Measurements from ENCODE around the gene UGCG.
A peak's percentile ranks its signal among the peaks of the same experiment; 100 is the strongest.
"Not testable (repeated sequence)": the region's sequence is repeated elsewhere in the genome, so short reads cannot be mapped to it uniquely, and the experiment has no call there.

The UGCG gene

GRCh38 chr9:111957856-111958631 is 61.4 kb downstream of the UGCG start:
- no peak for DNase-seq

- no peak for DNase-seq
Observed at GRCh38 chr9:111959468-111960359, 63.1 kb downstream of the UGCG start.

GRCh38 chr9:111960485-111960884 is 63.9 kb downstream of the UGCG start:
- DNase-seq: not testable (repeated sequence)

GRCh38 chr9:111961009-111961408 is 64.4 kb downstream of the UGCG start:
- DNase-seq: no peak

- DNase-seq: no peak
Observed at GRCh38 chr9:111961575-111961974, 65.0 kb downstream of the UGCG start.

GRCh38 chr9:111962021-111962420 is 65.4 kb downstream of the UGCG start:
- no peak for DNase-seq

- no peak for DNase-seq
Observed at GRCh38 chr9:111963995-111964394, 67.4 kb downstream of the UGCG start.

- no peak for DNase-seq
Observed at GRCh38 chr9:111965566-111966019, 69.0 kb downstream of the UGCG start.

- DNase-seq: no peak
Observed at GRCh38 chr9:111966124-111966723, 69.6 kb downstream of the UGCG start.

GRCh38 chr9:111966861-111967291 is 70.3 kb downstream of the UGCG start:
- no peak for DNase-seq

- DNase-seq: no peak
Observed at GRCh38 chr9:111967621-111968020, 71.0 kb downstream of the UGCG start.

- DNase-seq: no peak
Observed at GRCh38 chr9:111969061-111969460, 72.4 kb downstream of the UGCG start.

- no peak for DNase-seq
Observed at GRCh38 chr9:111969622-111970021, 73.0 kb downstream of the UGCG start.

GRCh38 chr9:111970827-111971226 is 74.2 kb downstream of the UGCG start:
- DNase-seq: no peak

GRCh38 chr9:111974092-111974681 is 77.6 kb downstream of the UGCG start:
- DNase-seq: no peak

- peak in 1 of 2 experiments; percentile 36 for DNase-seq
Observed at GRCh38 chr9:111975709-111976108, 79.1 kb downstream of the UGCG start.

- no peak for DNase-seq
Observed at GRCh38 chr9:111978616-111979015, 82.0 kb downstream of the UGCG start.

GRCh38 chr9:111979561-111979960 is 82.9 kb downstream of the UGCG start:
- DNase-seq: no peak

GRCh38 chr9:111980398-111980797 is 83.8 kb downstream of the UGCG start:
- DNase-seq: no peak

- DNase-seq: no peak
Observed at GRCh38 chr9:111983484-111983908, 86.9 kb downstream of the UGCG start.

- no peak for DNase-seq
Observed at GRCh38 chr9:111984086-111984802, 87.6 kb downstream of the UGCG start.

All from NCI-H526 (cell line).